ENCODE results near the gene DGCR6.
"Not testable (repeated sequence)": the region's sequence is repeated elsewhere in the genome, so short reads cannot be mapped to it uniquely, and the experiment has no call there.

DGCR6 gene

GRCh38 chr22:18960166-18960820 lies 54.2 kb downstream of the DGCR6 start:
- not testable (repeated sequence) for H3K27me3 ChIP-seq (ENCODE audit: control insufficient read depth, insufficient read depth, low read length); H2AFZ ChIP-seq; H3K79me2 ChIP-seq; H3K27ac ChIP-seq; H3K9me3 ChIP-seq (ENCODE audit: control insufficient read depth, low read length); H3K4me3 ChIP-seq (ENCODE audit: low read depth, low read length); H3K4me1 ChIP-seq; H3K9ac ChIP-seq; H3K4me2 ChIP-seq (ENCODE audit: low read length); H3K36me3 ChIP-seq (ENCODE audit: control insufficient read depth, insufficient read depth, low read length)

- H3K9me3 ChIP-seq (ENCODE audit: control insufficient read depth, low read length); H3K27me3 ChIP-seq (ENCODE audit: control insufficient read depth, insufficient read depth, low read length); H3K36me3 ChIP-seq (ENCODE audit: control insufficient read depth, insufficient read depth, low read length); H2AFZ ChIP-seq; H3K4me3 ChIP-seq (ENCODE audit: low read depth, low read length); H3K4me1 ChIP-seq; H3K27ac ChIP-seq; H3K79me2 ChIP-seq; H3K9ac ChIP-seq; H3K4me2 ChIP-seq (ENCODE audit: low read length): not testable (repeated sequence)
Observed at GRCh38 chr22:18961201-18961600, 55.1 kb downstream of the DGCR6 start.
